ENCODE data around the gene ECT2.
"Not testable (repeated sequence)": the region's sequence is repeated elsewhere in the genome, so short reads cannot be mapped to it uniquely, and the experiment has no call there.

Gene ECT2

GRCh38 chr3:172808969-172809546 lies 58.5 kb downstream of the ECT2 start:
- Mint-ChIP-seq H3K9me3 (no peaks in the 10 kb centered on the region), H3K4me1 (ENCODE audit: low read depth) (no peaks in the 10 kb centered on the region), H3K36me3 (ENCODE audit: low read depth) (peaks cover 38% of the 10 kb centered on the region), H3K27ac (no peak overlapping the region), H3K4me3 (no peak overlapping the region), H3K27me3 (no peaks in the 10 kb centered on the region)
- intact Hi-C loops (cut with micrococcal nuclease) = no loop called here

- intact Hi-C loops (cut with micrococcal nuclease) = loop anchor here (10.0 kb wide), 1 partner anchor 234 kb away; no protein-coding TSS in a partner anchor
- Mint-ChIP-seq H3K4me3 (no peak overlapping the region), H3K36me3 (ENCODE audit: low read depth) (peaks cover 26% of the 10 kb centered on the region), H3K27ac (no peak overlapping the region), H3K27me3 (no peaks in the 10 kb centered on the region), H3K9me3 (no peaks in the 10 kb centered on the region), H3K4me1 (ENCODE audit: low read depth) (no peaks in the 10 kb centered on the region)
Measured at GRCh38 chr3:172811099-172811498, 60.6 kb downstream of the ECT2 start.

GRCh38 chr3:172813462-172813861 lies 62.9 kb downstream of the ECT2 start:
- intact Hi-C loops (cut with micrococcal nuclease) = loop anchor here (10.0 kb wide), 1 partner anchor 231 kb away; no protein-coding TSS in a partner anchor
- no peaks in the 10 kb centered on the region for H3K27me3 Mint-ChIP-seq
- peaks cover 18% of the 10 kb centered on the region for H3K36me3 Mint-ChIP-seq (ENCODE audit: low read depth)
- no peak overlapping the region for H3K27ac Mint-ChIP-seq
- H3K9me3 Mint-ChIP-seq = no peaks in the 10 kb centered on the region
- no peak overlapping the region for H3K4me3 Mint-ChIP-seq
- no peaks in the 10 kb centered on the region for H3K4me1 Mint-ChIP-seq (ENCODE audit: low read depth)

GRCh38 chr3:172814738-172815137 lies 64.2 kb downstream of the ECT2 start:
- H3K36me3 Mint-ChIP-seq (ENCODE audit: low read depth) = peaks cover 18% of the 10 kb centered on the region
- intact Hi-C loops (cut with micrococcal nuclease) = loop anchor here (10.0 kb wide), 1 partner anchor 230 kb away; no protein-coding TSS in a partner anchor
- H3K4me3 Mint-ChIP-seq = no peak overlapping the region
- no peaks in the 10 kb centered on the region for H3K4me1 Mint-ChIP-seq (ENCODE audit: low read depth)
- H3K9me3 Mint-ChIP-seq = no peaks in the 10 kb centered on the region
- H3K27me3 Mint-ChIP-seq = no peaks in the 10 kb centered on the region
- H3K27ac Mint-ChIP-seq = no peak overlapping the region

GRCh38 chr3:172815857-172816256 lies 65.3 kb downstream of the ECT2 start:
- intact Hi-C loops (cut with micrococcal nuclease) = loop anchor here (10.0 kb wide), 1 partner anchor 229 kb away; no protein-coding TSS in a partner anchor
- no peak overlapping the region for H3K27ac Mint-ChIP-seq
- peaks cover 12% of the 10 kb centered on the region for H3K36me3 Mint-ChIP-seq (ENCODE audit: low read depth)
- H3K4me3 Mint-ChIP-seq = no peak overlapping the region
- H3K4me1 Mint-ChIP-seq (ENCODE audit: low read depth) = no peaks in the 10 kb centered on the region
- H3K9me3 Mint-ChIP-seq = no peaks in the 10 kb centered on the region
- H3K27me3 Mint-ChIP-seq = no peaks in the 10 kb centered on the region

- H3K36me3 Mint-ChIP-seq (ENCODE audit: low read depth) = peaks cover 12% of the 10 kb centered on the region
- no peaks in the 10 kb centered on the region for H3K9me3 Mint-ChIP-seq
- no peaks in the 10 kb centered on the region for H3K27me3 Mint-ChIP-seq
- intact Hi-C loops (cut with micrococcal nuclease) = loop anchor here (10.0 kb wide), 1 partner anchor 229 kb away; no protein-coding TSS in a partner anchor
- H3K4me1 Mint-ChIP-seq (ENCODE audit: low read depth) = no peaks in the 10 kb centered on the region
- no peak overlapping the region for H3K27ac Mint-ChIP-seq
- H3K4me3 Mint-ChIP-seq = no peak overlapping the region
Measured at GRCh38 chr3:172816281-172816680, 65.8 kb downstream of the ECT2 start.

- Mint-ChIP-seq H3K4me3 (no peak overlapping the region), H3K27ac (no peak overlapping the region), H3K27me3 (no peaks in the 10 kb centered on the region), H3K36me3 (ENCODE audit: low read depth) (peaks cover 12% of the 10 kb centered on the region), H3K9me3 (no peaks in the 10 kb centered on the region), H3K4me1 (ENCODE audit: low read depth) (no peaks in the 10 kb centered on the region)
- intact Hi-C loops (cut with micrococcal nuclease) = loop anchor here (10.0 kb wide), 1 partner anchor 228 kb away; no protein-coding TSS in a partner anchor
Measured at GRCh38 chr3:172816968-172817367, 66.4 kb downstream of the ECT2 start.

- peaks cover 12% of the 10 kb centered on the region for H3K36me3 Mint-ChIP-seq (ENCODE audit: low read depth)
Measured at GRCh38 chr3:172820492-172820891, 70.0 kb downstream of the ECT2 start.

GRCh38 chr3:172824229-172824628 lies 73.7 kb downstream of the ECT2 start:
- Mint-ChIP-seq H3K9me3 (no peaks in the 10 kb centered on the region), H3K27me3 (no peaks in the 10 kb centered on the region), H3K27ac (no peak overlapping the region), H3K36me3 (ENCODE audit: low read depth) (peaks cover 6% of the 10 kb centered on the region), H3K4me3 (no peak overlapping the region), H3K4me1 (ENCODE audit: low read depth) (no peaks in the 10 kb centered on the region)
- intact Hi-C loops (cut with micrococcal nuclease) = no loop called here

More at GRCh38 chr3:172820492-172820891, 70.0 kb downstream of the ECT2 start:
- no peaks in the 10 kb centered on the region for H3K9me3 Mint-ChIP-seq
- intact Hi-C loops (cut with micrococcal nuclease) = no loop called here
- no peak overlapping the region for H3K4me3 Mint-ChIP-seq
- H3K27ac Mint-ChIP-seq = no peak overlapping the region
- H3K4me1 Mint-ChIP-seq (ENCODE audit: low read depth) = no peaks in the 10 kb centered on the region
- H3K27me3 Mint-ChIP-seq = no peaks in the 10 kb centered on the region

GRCh38 chr3:172827231-172827630 lies 76.7 kb downstream of the ECT2 start:
- H3K4me1 Mint-ChIP-seq (ENCODE audit: low read depth); intact Hi-C loops (cut with micrococcal nuclease); H3K27me3 Mint-ChIP-seq; H3K36me3 Mint-ChIP-seq (ENCODE audit: low read depth); H3K4me3 Mint-ChIP-seq; H3K9me3 Mint-ChIP-seq; H3K27ac Mint-ChIP-seq: not testable (repeated sequence)

- H3K9me3 Mint-ChIP-seq = no peaks in the 10 kb centered on the region
- H3K4me3 Mint-ChIP-seq = no peak overlapping the region
- intact Hi-C loops (cut with micrococcal nuclease) = no loop called here
- H3K36me3 Mint-ChIP-seq (ENCODE audit: low read depth) = no peaks in the 10 kb centered on the region
- no peak overlapping the region for H3K27ac Mint-ChIP-seq
- no peaks in the 10 kb centered on the region for H3K27me3 Mint-ChIP-seq
- H3K4me1 Mint-ChIP-seq (ENCODE audit: low read depth) = no peaks in the 10 kb centered on the region
Measured at GRCh38 chr3:172832983-172833382, 82.5 kb downstream of the ECT2 start.

- no peaks in the 10 kb centered on the region for H3K9me3 Mint-ChIP-seq
- no peak overlapping the region for H3K27ac Mint-ChIP-seq
- H3K4me3 Mint-ChIP-seq = no peak overlapping the region
- H3K27me3 Mint-ChIP-seq = no peaks in the 10 kb centered on the region
- H3K36me3 Mint-ChIP-seq (ENCODE audit: low read depth) = no peaks in the 10 kb centered on the region
- intact Hi-C loops (cut with micrococcal nuclease) = no loop called here
- H3K4me1 Mint-ChIP-seq (ENCODE audit: low read depth) = peaks cover 4% of the 10 kb centered on the region
Measured at GRCh38 chr3:172836390-172836997, 86.0 kb downstream of the ECT2 start.

- Mint-ChIP-seq H3K27me3 (no peaks in the 10 kb centered on the region), H3K36me3 (ENCODE audit: low read depth) (no peaks in the 10 kb centered on the region), H3K9me3 (no peaks in the 10 kb centered on the region), H3K4me3 (no peak overlapping the region), H3K4me1 (ENCODE audit: low read depth) (peaks cover 4% of the 10 kb centered on the region), H3K27ac (no peak overlapping the region)
- intact Hi-C loops (cut with micrococcal nuclease) = no loop called here
Measured at GRCh38 chr3:172839679-172840078, 89.2 kb downstream of the ECT2 start.

- Mint-ChIP-seq H3K4me3 (no peak overlapping the region), H3K4me1 (ENCODE audit: low read depth) (peaks cover 4% of the 10 kb centered on the region), H3K27ac (no peak overlapping the region), H3K27me3 (no peaks in the 10 kb centered on the region), H3K36me3 (ENCODE audit: low read depth) (no peaks in the 10 kb centered on the region), H3K9me3 (no peaks in the 10 kb centered on the region)
- intact Hi-C loops (cut with micrococcal nuclease) = no loop called here
Measured at GRCh38 chr3:172840463-172840862, 89.9 kb downstream of the ECT2 start.

- Mint-ChIP-seq H3K4me3 (no peak overlapping the region), H3K4me1 (ENCODE audit: low read depth) (peaks cover 5% of the 10 kb centered on the region), H3K36me3 (ENCODE audit: low read depth) (no peaks in the 10 kb centered on the region), H3K27ac (no peak overlapping the region), H3K9me3 (peaks cover 2% of the 10 kb centered on the region), H3K27me3 (no peaks in the 10 kb centered on the region)
- intact Hi-C loops (cut with micrococcal nuclease) = no loop called here
Measured at GRCh38 chr3:172840913-172841312, 90.4 kb downstream of the ECT2 start.

Measured in dendritic cell treated with granulocyte-macrophage colony-stimulating factor and Interleukin-4, amounts not matched to agents 40 ng/mL and 50 ng/mL, for 4 days (primary cell).